NCI-H748 (cell line): ENCODE results near the gene TOR4A.

Experiments used
- DNase-seq: peaks from one replicate; lab custom pipeline; 2025; ENCODE audit not compliant: unreplicated experiment; lab: John Stamatoyannopoulos, UW

TOR4A gene

GRCh38 chr9:137277329-137278041 lies at the start of gene TOR4A:
TOR4A (plus strand) TSS chr9:137277726; CDS start chr9:137278690, 964 bp downstream.
- no peak for DNase-seq

GRCh38 chr9:137227853-137228505 lies 49.5 kb upstream of the TOR4A start:
- no peak for DNase-seq

GRCh38 chr9:137228506-137228967 lies 49.0 kb upstream of the TOR4A start:
- DNase-seq: no peak

GRCh38 chr9:137228968-137229896 lies 48.3 kb upstream of the TOR4A start:
- no peak for DNase-seq

- no peak for DNase-seq
These were observed 47.4 kb upstream of the TOR4A start for GRCh38 chr9:137229903-137230704.

GRCh38 chr9:137230705-137231371 lies 46.7 kb upstream of the TOR4A start, which contains the start of gene SLC34A3:
SLC34A3 (plus strand) TSS chr9:137230901; CDS start chr9:137231703, 802 bp downstream.
- no peak for DNase-seq

GRCh38 chr9:137231372-137232039 lies 46.0 kb upstream of the TOR4A start:
- no peak for DNase-seq

- no peak for DNase-seq
These were observed 45.4 kb upstream of the TOR4A start for GRCh38 chr9:137232101-137232500.

GRCh38 chr9:137232510-137232909 lies 45.0 kb upstream of the TOR4A start:
- no peak for DNase-seq

- DNase-seq: no peak
These were observed 44.2 kb upstream of the TOR4A start for GRCh38 chr9:137233143-137233980.

GRCh38 chr9:137234055-137234697 lies 43.4 kb upstream of the TOR4A start:
- DNase-seq: no peak

GRCh38 chr9:137234758-137235423 lies 42.6 kb upstream of the TOR4A start:
- DNase-seq: no peak

GRCh38 chr9:137235424-137236237 lies 41.9 kb upstream of the TOR4A start:
- peak; percentile 39 for DNase-seq

GRCh38 chr9:137236238-137236935 lies 41.1 kb upstream of the TOR4A start:
- DNase-seq: peak; percentile 90

GRCh38 chr9:137236936-137237421 lies 40.5 kb upstream of the TOR4A start:
- DNase-seq: no peak
